ENCODE results near the gene QSOX1.
A peak's percentile ranks its signal among the peaks of the same experiment; 100 is the strongest.

The QSOX1 gene

GRCh38 chr1:180251526-180252305, 97.0 kb downstream of the QSOX1 start:
- no peak for DNase-seq (ENCODE audit: low spot score)

- DNase-seq (ENCODE audit: low spot score) = peak; percentile 81
Observed at GRCh38 chr1:180252638-180253536, 98.2 kb downstream of the QSOX1 start.
